Endothelial cell of umbilical vein (primary cell): ENCODE measurements around the gene NFATC2. TPM values are rescaled to one million over a fixed set of nuclear protein-coding genes. Genes with fewer than 3 reads are reported as not detected.

ENCODE experiments used
- BruUV-seq: library from RNA; stranded (reverse); fragments of 400-500 nt; replicated peaks from 2 replicates; lab custom pipeline; 2021; lab: Mats Ljungman, UMichigan
- CTCF ChIA-PET: fragments of 300-600, 350-600 bp; sonication (Branson Sonifier 250); formaldehyde crosslinking; loops from one replicate; lab custom pipeline; 2021; ENCODE audit warnings: antibody characterized with exemption, inconsistent platforms; lab: Charles Lee
- POLR2A ChIA-PET: fragments of 300-600, 350-600 bp; sonication (Branson Sonifier 250); formaldehyde crosslinking; loops from one replicate; lab custom pipeline; 2021; ENCODE audit warnings: antibody characterized with exemption, inconsistent platforms; lab: Charles Lee
- DNase-seq: peaks from one replicate; pipeline ENCODE4 v3.0.0-alpha.2; 2011; ENCODE audit warnings: low read depth, low spot score
- FAIRE-seq: peaks from 2 replicates; lab custom pipeline; 2011; peaks lifted over from hg19 to GRCh38; lab: Jason Lieb, UNC
- H2AFZ ChIP-seq: 2 replicates; pipeline ENCODE4 v1.6.0; 2012; ENCODE audit warnings: low read depth, low read length, control low read depth, inconsistent platforms
- H3K27ac ChIP-seq: 2 replicates; pipeline ENCODE4 v1.5.1; 2011; ENCODE audit warnings: low read depth, mild to moderate bottlenecking, control low read depth, low read length, moderate library complexity; ENCODE audit not compliant: insufficient read depth
- H3K27me3 ChIP-seq, 2 experiments: 2 replicates each; pipeline versions ENCODE4 v1.6.0 to v1.6.1; 2011; ENCODE audit warnings: low read length in 2 of 2, mixed read lengths in 1 of 2; ENCODE audit not compliant: control insufficient read depth in 2 of 2, insufficient read depth in 2 of 2
- H3K36me3 ChIP-seq, 2 experiments: 2 replicates in 1 of 2; 3 replicates in 1 of 2; pipeline ENCODE4 v1.5.1; 2011; ENCODE audit warnings: low read length in 2 of 2, mild to moderate bottlenecking in 1 of 2, moderate library complexity in 1 of 2; ENCODE audit not compliant: control insufficient read depth in 2 of 2, insufficient read depth in 2 of 2; ENCODE audit errors: extremely low read depth in 1 of 2
- H3K4me1 ChIP-seq: 3 replicates; pipeline ENCODE4 v1.5.1; 2011; ENCODE audit warnings: mild to moderate bottlenecking, low read length; ENCODE audit not compliant: control insufficient read depth, insufficient read depth; ENCODE audit errors: extremely low read depth
- H3K4me2 ChIP-seq: 2 replicates; pipeline ENCODE4 v1.6.1; 2011; ENCODE audit warnings: low read length, control low read depth, mixed read lengths; ENCODE audit not compliant: insufficient read depth
- H3K4me3 ChIP-seq, 3 experiments: fragments of 200-600 bp in 1 of 3; sonication (generic), shearing (Covaris generic) in 1 of 3; replicated peaks in 1 of 3; 2 replicates each; pipeline ENCODE4 v1.5.1; 2011 to 2016; ENCODE audit warnings: control low read depth in 3 of 3, low read length in 3 of 3, mild to moderate bottlenecking in 2 of 3, inconsistent platforms in 1 of 3, low read depth in 1 of 3, moderate library complexity in 1 of 3; ENCODE audit not compliant: insufficient read depth in 1 of 3
- H3K79me2 ChIP-seq: 2 replicates; pipeline ENCODE4 v1.6.0; 2012; ENCODE audit warnings: low read length, inconsistent platforms; ENCODE audit not compliant: control insufficient read depth, insufficient read depth
- H3K9ac ChIP-seq: replicated peaks from 2 replicates; pipeline ENCODE3; 2011; ENCODE audit warnings: low read length, control low read depth; ENCODE audit not compliant: insufficient read depth; ENCODE audit errors: extremely low read depth
- H3K9me1 ChIP-seq: replicated peaks from 3 replicates; pipeline ENCODE4 v1.6.0; 2011; ENCODE audit warnings: mild to moderate bottlenecking, low read length; ENCODE audit not compliant: control insufficient read depth, insufficient read depth; ENCODE audit errors: extremely low read depth
- H3K9me3 ChIP-seq: replicated peaks from 2 replicates; pipeline ENCODE4 v1.5.1; 2012; ENCODE audit warnings: low read length, inconsistent platforms; ENCODE audit not compliant: control insufficient read depth, insufficient read depth
- H4K20me1 ChIP-seq: replicated peaks from 2 replicates; pipeline ENCODE3; 2011; ENCODE audit warnings: mild to moderate bottlenecking, low read length; ENCODE audit not compliant: control insufficient read depth, insufficient read depth; ENCODE audit errors: extremely low read depth
- CTCF ChIP-seq, 2 donors: IDR thresholded peaks; 1 replicate in 1 of 2; 2 replicates in 1 of 2; pipeline ENCODE4 v1.5.1; 2011; ENCODE audit warnings: low read length in 2 of 2, mild to moderate bottlenecking in 2 of 2, moderate library complexity in 2 of 2, control low read depth in 1 of 2, inconsistent platforms in 1 of 2, low read depth in 1 of 2; ENCODE audit not compliant: insufficient read depth in 1 of 2; ENCODE audit errors: extremely low read depth in 1 of 2
- EZH2 ChIP-seq: IDR thresholded peaks from 2 replicates; pipeline ENCODE4 v1.6.1; 2012; ENCODE audit warnings: borderline replicate concordance, low read depth, mild to moderate bottlenecking, moderate library complexity, low read length, inconsistent platforms; ENCODE audit not compliant: severe bottlenecking
- FOS ChIP-seq: IDR thresholded peaks from 2 replicates; pipeline ENCODE4 v1.6.1; 2011; ENCODE audit warnings: mild to moderate bottlenecking, low read length, moderate library complexity, borderline replicate concordance; ENCODE audit not compliant: insufficient read depth
- GATA2 ChIP-seq: IDR thresholded peaks from 2 replicates; pipeline ENCODE4 v1.7.0; 2011; ENCODE audit warnings: low read depth, mild to moderate bottlenecking, moderate library complexity, mixed read lengths, low read length; ENCODE audit not compliant: insufficient read length, insufficient read depth
- JUN ChIP-seq: IDR thresholded peaks from 2 replicates; pipeline ENCODE4 v1.6.1; 2011; ENCODE audit warnings: borderline replicate concordance, low read depth; ENCODE audit not compliant: insufficient read length, insufficient read depth
- MAX ChIP-seq: IDR thresholded peaks from 2 replicates; pipeline ENCODE4 v1.6.1; 2011; ENCODE audit not compliant: insufficient read depth, insufficient read length
- MYC ChIP-seq: IDR thresholded peaks from one replicate; pipeline ENCODE4 v1.6.1; 2011; ENCODE audit warnings: mild to moderate bottlenecking, low read depth, low read length
- POLR2AphosphoS5 ChIP-seq: IDR thresholded peaks from 2 replicates; pipeline ENCODE4 v1.6.1; 2012; ENCODE audit warnings: low read depth, mild to moderate bottlenecking, control low read depth, low read length, moderate library complexity; ENCODE audit not compliant: insufficient read depth
- dilution Hi-C: fragments of 300-500 bp; cut with MboI; formaldehyde crosslinking; loops from one replicate; pipeline ENCODE4 v1.15.0; 2019; ENCODE audit warnings: low sequenced_read_pairs; ENCODE audit not compliant: extremely low pct_ligation_motif_present
- intact Hi-C: fragments of 100-400 bp; cut with micrococcal nuclease; formaldehyde crosslinking; loops from one replicate; pipeline ENCODE4 v1.10.0; 2022
- polyA plus RNA-seq, 4 experiments: library from polyadenylated mRNA; depleted of rRNA in 3 of 4; stranded (reverse) in 3 of 4; unstranded in 1 of 4; fragments of >200 nt; gene quantifications; 2 replicates each; pipeline versions ENCODE4 v1.2.1 to v1.2.3, GENCODE V29; 2011 to 2012; ENCODE audit warnings: missing spikeins in 1 of 4
- total RNA-seq: library from RNA; stranded (reverse); gene quantifications from 2 replicates; pipeline ENCODE4 v1.2.3, GENCODE V29; 2021

Gene NFATC2
- total and polyA plus RNA-seq, 2 donors (not counting 3 experiments of a cell fraction or from before 2014, with no cell fraction given), result 3.1 to 13.0 TPM

- TF ChIP-seq POLR2AphosphoS5 (no peak), MYC (no peak), JUN (no peak), GATA2 (no peak), FOS (no peak), MAX (no peak), CTCF (IDR thresholded peaks at IDR 0.05; ENCODE audit: extremely low read depth in 1 of 2, insufficient read depth in 1 of 2, low read depth in 1 of 2, low read length in 2 of 2) (no peak), EZH2 (no peak)
- Histone ChIP-seq H3K27me3 (no peaks in the 10 kb centered on the region), H2AFZ (peak overlapping the region; percentile 26), H3K79me2 (no peaks in the 10 kb centered on the region), H4K20me1 (no peaks in the 10 kb centered on the region), H3K9me1 (no peaks in the 10 kb centered on the region), H3K4me1 (peaks cover 15% of the 10 kb centered on the region), H3K27ac (no peak overlapping the region), H3K4me3 (no peak overlapping the region), H3K36me3 (no peaks in the 10 kb centered on the region), H3K9ac (peak overlapping the region; percentile 14), H3K9me3 (no peaks in the 10 kb centered on the region), H3K4me2 (peak overlapping the region; percentile 9)
- intact Hi-C loops, result loop anchor here (2.0 to 5.0 kb wide), 2 partner anchors 37 to 72 kb away; no protein-coding TSS in a partner anchor
- BruUV-seq, result no TSS peak
- ChIA-PET CTCF (interaction anchor here (1.0 to 1.1 kb wide), 3 partner anchors 13 to 65 kb away, joined by 3 to 4 read pairs (median 4); partner anchors contain the start of gene NFATC2), POLR2A (no interaction called here)
- dilution Hi-C loops, result no loop called here
- FAIRE-seq, result peak; percentile 71
- DNase-seq, result peak; percentile 30
Observed at GRCh38 chr20:51529081-51529681, 13.3 kb downstream of the NFATC2 start.
